Suppressor macrophage treated with lipopolysaccharide for 1 hour (primary cell): ENCODE results near the gene SS18.

ENCODE experiments used
- DNase-seq, 3 donors: peaks; one replicate each; pipeline ENCODE4 v3.0.0-alpha.2; 2020 to 2022

Gene SS18

GRCh38 chr18:25992566-25992965, 97.8 kb downstream of the SS18 start:
- no peak for DNase-seq

GRCh38 chr18:25990473-25990872, 99.9 kb downstream of the SS18 start:
- DNase-seq: no peak

GRCh38 chr18:25985707-25986394, 104.6 kb downstream of the SS18 start:
- DNase-seq: no peak

DNA sequence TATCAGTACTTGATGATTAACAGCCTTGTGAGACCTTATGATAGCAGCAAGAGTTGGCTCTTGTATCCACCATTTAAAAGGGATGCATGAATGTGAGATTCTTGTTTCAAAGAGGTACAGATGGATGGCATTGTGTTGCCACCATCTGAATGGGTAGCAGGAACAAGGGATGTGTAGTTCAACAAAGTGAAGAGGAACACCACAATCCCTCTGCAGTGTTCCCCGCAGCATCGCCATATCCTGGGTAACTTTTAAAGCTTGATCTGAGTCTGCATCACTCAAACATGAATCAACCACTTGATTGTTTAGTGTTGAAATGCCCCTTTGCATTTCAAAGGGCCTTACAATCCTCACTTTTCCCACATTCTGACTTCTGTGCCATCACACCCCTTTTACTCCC, 106.7 kb downstream of the SS18 start:
- no peak for DNase-seq

- DNase-seq: no peak
These were observed 107.5 kb downstream of the SS18 start for GRCh38 chr18:25982961-25983360.

GRCh38 chr18:25982153-25982552, 108.3 kb downstream of the SS18 start:
- no peak for DNase-seq

- no peak for DNase-seq
These were observed 110.9 kb downstream of the SS18 start for GRCh38 chr18:25979369-25980040.

DNA sequence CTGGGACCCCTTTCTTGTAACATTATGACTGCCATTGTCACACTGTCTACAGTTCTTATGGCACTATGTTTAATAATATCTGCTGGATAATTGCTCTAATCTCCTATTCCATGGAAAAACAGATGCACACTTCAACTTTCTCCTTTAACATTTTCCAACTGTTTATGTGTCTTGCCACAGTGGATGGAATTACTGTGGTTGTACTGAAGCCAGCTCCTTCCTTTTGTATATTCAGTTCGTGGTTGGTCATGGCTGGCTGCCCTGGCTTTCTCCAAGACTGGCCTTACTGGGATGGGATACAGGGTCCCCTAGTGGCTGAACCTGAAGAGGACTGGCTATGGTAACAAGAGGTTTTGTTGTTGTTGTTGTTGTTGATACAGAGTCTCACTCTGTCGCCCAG, 113.9 kb downstream of the SS18 start:
- no peak for DNase-seq

DNA sequence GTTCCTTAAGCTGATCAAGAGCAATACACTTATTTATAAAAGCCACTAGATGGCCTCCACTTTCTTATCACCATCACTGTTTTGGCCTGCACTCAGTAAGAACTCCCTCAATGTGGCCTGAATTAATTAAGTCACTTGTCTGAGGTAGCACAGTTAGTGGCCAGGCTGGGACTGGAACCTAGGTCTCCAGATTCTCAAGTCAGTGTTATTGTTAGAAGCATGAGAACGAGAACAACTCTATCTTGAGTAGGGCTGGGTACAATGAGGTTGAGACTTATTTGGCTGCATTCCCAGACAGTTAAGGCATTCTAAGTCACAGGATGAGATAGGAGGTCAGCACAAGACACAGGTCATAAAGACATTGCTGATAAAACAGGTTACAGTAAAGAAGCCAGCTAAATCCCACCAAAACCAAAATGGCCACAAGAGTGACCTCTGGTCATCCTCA, 115.8 kb downstream of the SS18 start:
- DNase-seq: no peak
